Metanephros (tissue), 2 donors: ENCODE results near the gene TBCE. TPM values are rescaled to one million over a fixed set of nuclear protein-coding genes. Genes with fewer than 3 reads are reported as not detected.

Experiments
- small RNA-seq: library from RNA; depleted of rRNA; stranded (forward); fragments of <200 nt; gene quantifications from one replicate; pipeline ENCODE3, GENCODE V24; 2014; ENCODE audit warnings: low replicate concordance
- total RNA-seq: library from RNA; depleted of rRNA; stranded (reverse); fragments of >200 nt; gene quantifications from one replicate; pipeline ENCODE4 v1.2.3, GENCODE V29; 2014

TBCE gene
- 20.2 TPM for total RNA-seq

GRCh38 chr1:235367000-235367908 is at the start of gene TBCE:
TBCE (plus strand) TSS chr1:235367427; CDS start chr1:235380050, 12,623 bp downstream.

GRCh38 chr1:235327559-235328270 is 39.5 kb upstream of the TBCE start, which contains the start of gene ARID4B:
ARID4B (minus strand) TSS chr1:235328179; CDS start chr1:235326919, 1,260 bp downstream.

GRCh38 chr1:235328271-235329138 is 38.7 kb upstream of the TBCE start, which contains the start of gene GGPS1:
GGPS1 (plus strand) TSS chr1:235328570; CDS start chr1:235335265, 6,695 bp downstream.

Small RNA genes within 50 kb of the gene (small RNA-seq; reads per million reads assigned to genes)
- not detected for gene AL391994.1
- gene RPS21P1: not detected

Other genes starting within 250 kb of the TBCE start
- 112 TPM for gene TOMM20, start 238.6 kb upstream of the TBCE start, total RNA-seq
- gene RBM34, start 206.2 kb upstream of the TBCE start, total RNA-seq: 32.7 TPM
- 58.1 TPM for gene ARID4B, start 39.2 kb upstream of the TBCE start, total RNA-seq
- 22.9 TPM for gene GGPS1, start 38.9 kb upstream of the TBCE start, total RNA-seq
- 33.3 TPM for gene B3GALNT2, start 137.0 kb downstream of the TBCE start, total RNA-seq